IMR-90 (cell line): ENCODE measurements around the gene FGA. TPM values are rescaled to one million over a fixed set of nuclear protein-coding genes. Genes with fewer than 3 reads are reported as not detected.
A peak's percentile ranks its signal among the peaks of the same experiment; 100 is the strongest.

Experiments
- ATAC-seq: fragments of 200-7000 bp; cut with Tn5 transposase; 2 replicates; pipeline ENCODE4 v1.9.1; 2020; ENCODE audit warnings: low read depth, mild to moderate bottlenecking, moderate library complexity
- BruUV-seq: library from RNA; stranded (reverse); fragments of 400-500 nt; replicated peaks from 2 replicates; lab custom pipeline; 2021; lab: Mats Ljungman, UMichigan
- CTCF ChIA-PET: fragments of 300-600 bp; formaldehyde crosslinking; extraction: SDS; loops from one replicate; lab custom pipeline; 2021; ENCODE audit warnings: antibody characterized with exemption; lab: Yijun Ruan, JAX
- POLR2A ChIA-PET: fragments of 300-600 bp; sonication (Branson Sonifier 250); formaldehyde crosslinking; loops from one replicate; lab custom pipeline; 2022; ENCODE audit warnings: antibody characterized with exemption; ENCODE audit not compliant: unreplicated experiment; lab: Charles Lee
- DNase-seq: peaks from one replicate; pipeline ENCODE4 v3.0.0; 2013
- H2AFZ ChIP-seq: replicated peaks from 2 replicates; pipeline ENCODE3; 2013; ENCODE audit warnings: low read length, mild to moderate bottlenecking; ENCODE audit not compliant: poor library complexity
- H2AK5ac ChIP-seq: 2 replicates; pipeline ENCODE4 v1.6.1; 2013; ENCODE audit warnings: low read depth, low read length, inconsistent platforms
- H2AK9ac ChIP-seq: replicated peaks from 2 replicates; pipeline ENCODE3; 2013; ENCODE audit warnings: mild to moderate bottlenecking, low read depth, low read length, moderate library complexity; ENCODE audit not compliant: poor library complexity
- H2BK120ac ChIP-seq: 2 replicates; pipeline ENCODE4 v1.6.1; 2013; ENCODE audit warnings: low read depth, low read length, inconsistent platforms
- H2BK15ac ChIP-seq: 3 replicates; pipeline ENCODE4 v1.6.1; 2013; ENCODE audit warnings: low read depth, low read length, inconsistent platforms
- H2BK20ac ChIP-seq: 2 replicates; pipeline ENCODE4 v1.6.1; 2013; ENCODE audit warnings: low read depth, mild to moderate bottlenecking, inconsistent platforms, low read length, moderate library complexity
- H2BK5ac ChIP-seq: 2 replicates; pipeline ENCODE4 v1.6.1; 2013; ENCODE audit warnings: mild to moderate bottlenecking, low read depth, low read length, inconsistent platforms; ENCODE audit not compliant: poor library complexity, severe bottlenecking
- H3K14ac ChIP-seq: replicated peaks from 2 replicates; pipeline ENCODE4 v1.6.1; 2013; ENCODE audit warnings: low read depth, low read length, inconsistent platforms
- H3K18ac ChIP-seq: 2 replicates; pipeline ENCODE4 v1.6.1; 2013; ENCODE audit warnings: low read depth, low read length, control low read depth
- H3K23ac ChIP-seq: 2 replicates; pipeline ENCODE4 v1.6.1; 2013; ENCODE audit warnings: low read depth, low read length, inconsistent platforms
- H3K27ac ChIP-seq: 2 replicates; pipeline ENCODE4 v1.5.1; 2013; ENCODE audit warnings: mild to moderate bottlenecking, control low read depth, low read length; ENCODE audit not compliant: insufficient read depth
- H3K27me3 ChIP-seq: 2 replicates; pipeline ENCODE4 v1.6.1; 2013; ENCODE audit warnings: low read length; ENCODE audit not compliant: control insufficient read depth, insufficient read depth
- H3K36me3 ChIP-seq: 2 replicates; pipeline ENCODE4 v1.6.1; 2013; ENCODE audit warnings: low read length, mixed read lengths; ENCODE audit not compliant: control insufficient read depth, insufficient read depth
- H3K4ac ChIP-seq: 2 replicates; pipeline ENCODE4 v1.6.1; 2013; ENCODE audit warnings: low read depth, low read length, inconsistent platforms
- H3K4me1 ChIP-seq: 2 replicates; pipeline ENCODE4 v1.6.1; 2013; ENCODE audit warnings: low read length, mixed read lengths; ENCODE audit not compliant: control insufficient read depth, insufficient read depth
- H3K4me2 ChIP-seq: 2 replicates; pipeline ENCODE4 v1.6.1; 2013; ENCODE audit warnings: low read depth, mild to moderate bottlenecking, control low read depth, low read length, moderate library complexity
- H3K4me3 ChIP-seq: 2 replicates; pipeline ENCODE4 v1.5.1; 2013; ENCODE audit warnings: low read depth, mild to moderate bottlenecking, control low read depth, low read length, moderate library complexity; ENCODE audit not compliant: insufficient read depth
- H3K56ac ChIP-seq: 2 replicates; pipeline ENCODE4 v1.6.1; 2013; ENCODE audit warnings: low read length, inconsistent platforms; ENCODE audit not compliant: insufficient read depth; ENCODE audit errors: extremely low read depth
- H3K79me1 ChIP-seq, 2 experiments: 2 replicates each; pipeline ENCODE4 v1.6.1; 2013; ENCODE audit warnings: low read length in 2 of 2, inconsistent platforms in 1 of 2, low read depth in 1 of 2
- H3K9ac ChIP-seq: 2 replicates; pipeline ENCODE4 v1.6.1; 2013; ENCODE audit warnings: low read depth, low read length, control low read depth
- H3K9me1 ChIP-seq: 2 replicates; pipeline ENCODE4 v1.6.1; 2013; ENCODE audit warnings: low read length, inconsistent platforms; ENCODE audit not compliant: insufficient read depth
- H3K9me3 ChIP-seq: 2 replicates; pipeline ENCODE4 v1.6.1; 2013; ENCODE audit warnings: low read length; ENCODE audit not compliant: control insufficient read depth, insufficient read depth
- H4K20me1 ChIP-seq: 2 replicates; pipeline ENCODE4 v1.6.1; 2013; ENCODE audit warnings: low read length, inconsistent platforms; ENCODE audit not compliant: insufficient read depth
- H4K5ac ChIP-seq: 2 replicates; pipeline ENCODE4 v1.6.1; 2013; ENCODE audit warnings: mild to moderate bottlenecking, low read depth, low read length, control low read depth
- H4K8ac ChIP-seq, 2 experiments: 2 replicates each; pipeline ENCODE4 v1.6.1; 2013; ENCODE audit warnings: low read depth in 2 of 2, low read length in 2 of 2, control low read depth in 1 of 2, inconsistent platforms in 1 of 2
- H4K91ac ChIP-seq: 2 replicates; pipeline ENCODE4 v1.6.1; 2013; ENCODE audit warnings: low read depth, low read length, inconsistent platforms; ENCODE audit not compliant: insufficient read depth
- CEBPB ChIP-seq: IDR thresholded peaks from 2 replicates; pipeline ENCODE4 v1.6.1; 2012; ENCODE audit warnings: low read depth, low read length, improper control_type of control experiment
- CHD1 ChIP-seq: IDR thresholded peaks from 2 replicates; pipeline ENCODE4 v1.6.1; 2012; ENCODE audit warnings: low read depth, low read length, improper control_type of control experiment
- CTCF ChIP-seq: conservative IDR thresholded peaks from 2 replicates; pipeline ENCODE4 v1.5.1; 2012; ENCODE audit warnings: mild to moderate bottlenecking, low read depth, low read length, improper control_type of control experiment
- MAZ ChIP-seq: IDR thresholded peaks from 2 replicates; pipeline ENCODE4 v1.6.1; 2012; ENCODE audit warnings: low read depth, mild to moderate bottlenecking, low read length, improper control_type of control experiment, moderate library complexity, borderline replicate concordance
- WGBS, 2 experiments: methylation state at CpG; one replicate each; pipeline versions ENCODE4 v1.1.5 to v1.1.7; 2013; ENCODE audit warnings: missing lambda C conversion rate in 2 of 2; ENCODE audit not compliant: insufficient read length in 1 of 2; ENCODE audit errors: extremely low coverage in 2 of 2; 5-methylcytosine and 5-hydroxymethylcytosine counted together
- dilution Hi-C: fragments of 300-500 bp; cut with HindIII; formaldehyde crosslinking; loops from one replicate; pipeline ENCODE4 v1.14.3; 2018; ENCODE audit warnings: low sequenced_read_pairs; ENCODE audit not compliant: unreplicated experiment
- in situ Hi-C: fragments of 300-500 bp; cut with MboI; formaldehyde crosslinking; loops from 3 replicates; pipeline ENCODE4 v1.14.3; 2019; ENCODE audit warnings: low sequenced_read_pairs, inconsistent platforms, mixed read lengths
- intact Hi-C: fragments of 100-400 bp; cut with micrococcal nuclease; formaldehyde crosslinking; loops from 2 replicates; pipeline ENCODE4 v1.10.0; 2022
- polyA plus RNA-seq, 3 experiments: library from polyadenylated mRNA; depleted of rRNA; stranded (reverse); fragments of >200 nt; gene quantifications; 2 replicates each; pipeline ENCODE4 v1.2.3, GENCODE V29; 2012; ENCODE audit warnings: low replicate concordance in 1 of 3
- total RNA-seq: library from RNA; depleted of rRNA; stranded (reverse); fragments of >200 nt; gene quantifications from 2 replicates; pipeline ENCODE4 v1.2.3, GENCODE V29; 2012

The FGA gene
- total and polyA plus RNA-seq, 2 of the 4 experiments (the other 2 are of a cell fraction) = not detected

DNA sequence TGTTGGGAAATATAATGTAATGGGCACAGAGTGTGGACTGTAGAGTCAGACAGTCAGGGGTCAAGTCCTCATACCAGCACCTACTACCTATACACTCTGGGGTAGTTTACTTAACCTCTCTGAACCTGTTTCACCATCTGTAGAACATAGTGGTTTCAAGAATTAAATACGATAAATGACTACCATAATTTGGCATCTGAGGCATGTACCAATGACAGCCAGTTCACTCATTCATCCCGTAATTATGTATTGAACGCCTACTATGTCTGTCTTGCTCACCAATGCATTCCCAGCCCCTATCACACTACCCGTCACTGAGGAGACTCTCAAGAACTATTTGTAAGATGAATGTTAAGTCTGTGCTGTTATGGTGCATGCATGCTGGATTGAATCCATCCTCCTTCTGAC lies 29.7 kb downstream of the FGA start:
- Histone ChIP-seq H3K9me3 (no peaks in the 10 kb centered on the region), H4K5ac (no peak overlapping the region), H3K79me1 (no peaks in the 10 kb centered on the region), H3K27me3 (no peaks in the 10 kb centered on the region), H2BK15ac (no peak overlapping the region), H3K18ac (no peak overlapping the region), H2BK5ac (no peak overlapping the region), H2AK5ac (no peak overlapping the region), H3K23ac (no peak overlapping the region), H3K36me3 (no peaks in the 10 kb centered on the region), H2BK20ac (no peak overlapping the region), H3K4me1 (no peaks in the 10 kb centered on the region), H4K20me1 (no peaks in the 10 kb centered on the region), H3K9me1 (no peaks in the 10 kb centered on the region), H2AFZ (no peak overlapping the region), H2BK120ac (no peak overlapping the region), H3K56ac (no peak overlapping the region), H3K4me2 (peak overlapping the region; percentile 49; the same call in 1 of the 2 replicates), H3K9ac (no peak overlapping the region), H3K4me3 (no peak overlapping the region), H3K4ac (no peak overlapping the region), H3K14ac (no peak overlapping the region), H2AK9ac (no peak overlapping the region), H4K8ac (no peak overlapping the region), H4K91ac (no peak overlapping the region), H3K27ac (no peak overlapping the region)
- POLR2A ChIA-PET = no interaction called here
- dilution Hi-C loops (no loop called here), in situ Hi-C loops (loop anchor here (25.0 kb wide), 1 partner anchor 801 kb away; no protein-coding TSS in a partner anchor), intact Hi-C loops (no loop called here)
- ATAC-seq = peak; percentile 62
- CTCF ChIA-PET = no interaction called here
- TF ChIP-seq CHD1 = no peak
- TF ChIP-seq CEBPB = 0 out of 2 replicates have a peak, but pooled peaks have one; percentile 0
- TF ChIP-seq MAZ = no peak
- TF ChIP-seq CTCF = no peak
- peak; percentile 55 for DNase-seq
- no CpG with 5 or more reads among the region's 4 CpGs for WGBS, 2 experiments
- no TSS peak for BruUV-seq
